Esophagus muscularis mucosa (tissue), 4 donors: ENCODE measurements around the gene LRRN1.
"Not testable (repeated sequence)": the region's sequence is repeated elsewhere in the genome, so short reads cannot be mapped to it uniquely, and the experiment has no call there.

Experiments used
- CTCF ChIP-seq, 3 experiments: fragments of 200-600 bp in 2 of 3; fragments of 450-650 bp in 1 of 3; sonication (generic) in 2 of 3; IDR thresholded peaks; one replicate each; pipeline ENCODE4 v1.5.1; 2017 to 2019; ENCODE audit warnings: antibody characterized with exemption in 3 of 3, mild to moderate bottlenecking in 2 of 3, moderate library complexity in 1 of 3
- EP300 ChIP-seq: sonication (generic); formaldehyde crosslinking; IDR thresholded peaks from one replicate; pipeline ENCODE4 v1.6.1; 2017; ENCODE audit warnings: antibody characterized with exemption
- POLR2A ChIP-seq: fragments of 450-650 bp; IDR thresholded peaks from one replicate; pipeline ENCODE4 v1.6.1; 2017; ENCODE audit warnings: antibody characterized with exemption, moderate library complexity, mild to moderate bottlenecking, low read depth
- POLR2AphosphoS5 ChIP-seq, 2 donors: sonication (generic); formaldehyde crosslinking; IDR thresholded peaks; one replicate each; pipeline ENCODE4 v1.6.1; 2017; ENCODE audit warnings: antibody characterized with exemption in 2 of 2

GRCh38 chr3:3887311-3887710 is 88.1 kb downstream of the LRRN1 start:
- not testable (repeated sequence) for TF ChIP-seq EP300; CTCF (IDR thresholded peaks at IDR 0.05); POLR2A; POLR2AphosphoS5 (IDR thresholded peaks at IDR 0.05)
